IPS-18a (cell line): Measurements from ENCODE around the gene HMGXB3.

Source experiments
- H3K27ac ChIP-seq: one replicate; pipeline ENCODE4 v1.5.1; 2013; ENCODE audit warnings: low read length
- H3K27me3 ChIP-seq: one replicate; pipeline ENCODE4 v1.6.1; 2013; ENCODE audit warnings: mild to moderate bottlenecking, low read length; ENCODE audit not compliant: control insufficient read depth, insufficient read depth
- H3K36me3 ChIP-seq: one replicate; pipeline ENCODE4 v1.6.1; 2013; ENCODE audit warnings: low read depth, low read length; ENCODE audit not compliant: control insufficient read depth
- H3K4me1 ChIP-seq: one replicate; pipeline ENCODE4 v1.6.1; 2013; ENCODE audit warnings: low read depth, low read length; ENCODE audit not compliant: control insufficient read depth
- H3K4me3 ChIP-seq: one replicate; pipeline ENCODE4 v1.5.1; 2013; ENCODE audit warnings: low read length
- H3K9ac ChIP-seq: one replicate; pipeline ENCODE4 v1.6.1; 2013; ENCODE audit warnings: mild to moderate bottlenecking, low read length, moderate library complexity
- H3K9me3 ChIP-seq: one replicate; pipeline ENCODE4 v1.6.1; 2013; ENCODE audit warnings: low read depth, low read length; ENCODE audit not compliant: control insufficient read depth

HMGXB3 gene

GRCh38 chr5:149961957-149962409 is 38.6 kb upstream of the HMGXB3 start:
- no peaks in the 10 kb centered on the region for H3K9me3 ChIP-seq

GRCh38 chr5:149962601-149963300 is 37.8 kb upstream of the HMGXB3 start:
- no peaks in the 10 kb centered on the region for H3K36me3 ChIP-seq
- H3K9ac ChIP-seq, result no peak overlapping the region
- no peak overlapping the region for H3K4me3 ChIP-seq
- peaks cover 7% of the 10 kb centered on the region for H3K4me1 ChIP-seq
- no peaks in the 10 kb centered on the region for H3K9me3 ChIP-seq
- no peak overlapping the region for H3K27ac ChIP-seq
- H3K27me3 ChIP-seq, result peaks cover 12% of the 10 kb centered on the region

More at GRCh38 chr5:149961957-149962409, 38.6 kb upstream of the HMGXB3 start:
- Histone ChIP-seq H3K4me1 (peaks cover 7% of the 10 kb centered on the region), H3K27ac (no peak overlapping the region), H3K27me3 (peaks cover 12% of the 10 kb centered on the region), H3K4me3 (peak overlapping the region; percentile 80), H3K9ac (no peak overlapping the region), H3K36me3 (no peaks in the 10 kb centered on the region)

- Histone ChIP-seq H3K4me3 (no peak overlapping the region), H3K9me3 (no peaks in the 10 kb centered on the region)
Observed at GRCh38 chr5:149963729-149964128, 36.8 kb upstream of the HMGXB3 start.

GRCh38 chr5:149966946-149967345 is 33.6 kb upstream of the HMGXB3 start:
- H3K27ac ChIP-seq, result no peak overlapping the region
- no peaks in the 10 kb centered on the region for H3K4me1 ChIP-seq
- peaks cover 3% of the 10 kb centered on the region for H3K27me3 ChIP-seq
- H3K4me3 ChIP-seq, result no peak overlapping the region
- H3K9me3 ChIP-seq, result no peaks in the 10 kb centered on the region
- no peaks in the 10 kb centered on the region for H3K36me3 ChIP-seq
- H3K9ac ChIP-seq, result no peak overlapping the region

More at GRCh38 chr5:149963729-149964128, 36.8 kb upstream of the HMGXB3 start:
- Histone ChIP-seq H3K4me1 (peaks cover 7% of the 10 kb centered on the region), H3K36me3 (no peaks in the 10 kb centered on the region), H3K27ac (no peak overlapping the region), H3K27me3 (peaks cover 12% of the 10 kb centered on the region), H3K9ac (no peak overlapping the region)

GRCh38 chr5:149969181-149969930 is 31.2 kb upstream of the HMGXB3 start:
- Histone ChIP-seq H3K36me3 (no peaks in the 10 kb centered on the region), H3K9ac (no peak overlapping the region), H3K9me3 (no peaks in the 10 kb centered on the region), H3K4me1 (no peaks in the 10 kb centered on the region), H3K27me3 (no peaks in the 10 kb centered on the region), H3K4me3 (no peak overlapping the region), H3K27ac (no peak overlapping the region)

GRCh38 chr5:149975409-149975808 is 25.1 kb upstream of the HMGXB3 start:
- no peak overlapping the region for H3K27ac ChIP-seq
- no peaks in the 10 kb centered on the region for H3K4me1 ChIP-seq
- H3K9ac ChIP-seq, result no peak overlapping the region
- no peak overlapping the region for H3K4me3 ChIP-seq
- no peaks in the 10 kb centered on the region for H3K27me3 ChIP-seq
- no peaks in the 10 kb centered on the region for H3K36me3 ChIP-seq
- H3K9me3 ChIP-seq, result no peaks in the 10 kb centered on the region

GRCh38 chr5:149979896-149980295 is 20.6 kb upstream of the HMGXB3 start:
- no peak overlapping the region for H3K9ac ChIP-seq
- H3K36me3 ChIP-seq, result no peaks in the 10 kb centered on the region
- no peaks in the 10 kb centered on the region for H3K9me3 ChIP-seq
- no peak overlapping the region for H3K27ac ChIP-seq
- no peak overlapping the region for H3K4me3 ChIP-seq
- H3K4me1 ChIP-seq, result no peaks in the 10 kb centered on the region
- H3K27me3 ChIP-seq, result no peaks in the 10 kb centered on the region

- Histone ChIP-seq H3K4me1 (no peaks in the 10 kb centered on the region), H3K4me3 (no peak overlapping the region), H3K9me3 (no peaks in the 10 kb centered on the region), H3K9ac (no peak overlapping the region), H3K27me3 (no peaks in the 10 kb centered on the region), H3K36me3 (no peaks in the 10 kb centered on the region), H3K27ac (no peak overlapping the region)
Observed at GRCh38 chr5:149981206-149981605, 19.3 kb upstream of the HMGXB3 start.

- Histone ChIP-seq H3K36me3 (no peaks in the 10 kb centered on the region), H3K4me3 (no peak overlapping the region), H3K27ac (no peak overlapping the region), H3K9ac (no peak overlapping the region), H3K27me3 (no peaks in the 10 kb centered on the region), H3K9me3 (no peaks in the 10 kb centered on the region), H3K4me1 (no peaks in the 10 kb centered on the region)
Observed at GRCh38 chr5:149982505-149982904, 18.0 kb upstream of the HMGXB3 start.

- Histone ChIP-seq H3K4me1 (no peaks in the 10 kb centered on the region), H3K36me3 (no peaks in the 10 kb centered on the region), H3K9ac (no peak overlapping the region), H3K9me3 (no peaks in the 10 kb centered on the region), H3K27me3 (no peaks in the 10 kb centered on the region), H3K27ac (no peak overlapping the region), H3K4me3 (no peak overlapping the region)
Observed at GRCh38 chr5:149988126-149988525, 12.4 kb upstream of the HMGXB3 start.

GRCh38 chr5:149990518-149991376 is 9.8 kb upstream of the HMGXB3 start:
- no peaks in the 10 kb centered on the region for H3K36me3 ChIP-seq
- no peaks in the 10 kb centered on the region for H3K9me3 ChIP-seq
- H3K27me3 ChIP-seq, result no peaks in the 10 kb centered on the region
- H3K4me1 ChIP-seq, result no peaks in the 10 kb centered on the region
- no peak overlapping the region for H3K27ac ChIP-seq
- no peak overlapping the region for H3K9ac ChIP-seq
- no peak overlapping the region for H3K4me3 ChIP-seq
